Fibroblast of skin of right quadriceps (primary cell): ENCODE results near the gene TAB2.

Source experiments
- DNase-seq: peaks from one replicate; pipeline ENCODE4 v3.0.0-alpha.2; 2013

TAB2 gene, protein sequence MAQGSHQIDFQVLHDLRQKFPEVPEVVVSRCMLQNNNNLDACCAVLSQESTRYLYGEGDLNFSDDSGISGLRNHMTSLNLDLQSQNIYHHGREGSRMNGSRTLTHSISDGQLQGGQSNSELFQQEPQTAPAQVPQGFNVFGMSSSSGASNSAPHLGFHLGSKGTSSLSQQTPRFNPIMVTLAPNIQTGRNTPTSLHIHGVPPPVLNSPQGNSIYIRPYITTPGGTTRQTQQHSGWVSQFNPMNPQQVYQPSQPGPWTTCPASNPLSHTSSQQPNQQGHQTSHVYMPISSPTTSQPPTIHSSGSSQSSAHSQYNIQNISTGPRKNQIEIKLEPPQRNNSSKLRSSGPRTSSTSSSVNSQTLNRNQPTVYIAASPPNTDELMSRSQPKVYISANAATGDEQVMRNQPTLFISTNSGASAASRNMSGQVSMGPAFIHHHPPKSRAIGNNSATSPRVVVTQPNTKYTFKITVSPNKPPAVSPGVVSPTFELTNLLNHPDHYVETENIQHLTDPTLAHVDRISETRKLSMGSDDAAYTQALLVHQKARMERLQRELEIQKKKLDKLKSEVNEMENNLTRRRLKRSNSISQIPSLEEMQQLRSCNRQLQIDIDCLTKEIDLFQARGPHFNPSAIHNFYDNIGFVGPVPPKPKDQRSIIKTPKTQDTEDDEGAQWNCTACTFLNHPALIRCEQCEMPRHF

DNA sequence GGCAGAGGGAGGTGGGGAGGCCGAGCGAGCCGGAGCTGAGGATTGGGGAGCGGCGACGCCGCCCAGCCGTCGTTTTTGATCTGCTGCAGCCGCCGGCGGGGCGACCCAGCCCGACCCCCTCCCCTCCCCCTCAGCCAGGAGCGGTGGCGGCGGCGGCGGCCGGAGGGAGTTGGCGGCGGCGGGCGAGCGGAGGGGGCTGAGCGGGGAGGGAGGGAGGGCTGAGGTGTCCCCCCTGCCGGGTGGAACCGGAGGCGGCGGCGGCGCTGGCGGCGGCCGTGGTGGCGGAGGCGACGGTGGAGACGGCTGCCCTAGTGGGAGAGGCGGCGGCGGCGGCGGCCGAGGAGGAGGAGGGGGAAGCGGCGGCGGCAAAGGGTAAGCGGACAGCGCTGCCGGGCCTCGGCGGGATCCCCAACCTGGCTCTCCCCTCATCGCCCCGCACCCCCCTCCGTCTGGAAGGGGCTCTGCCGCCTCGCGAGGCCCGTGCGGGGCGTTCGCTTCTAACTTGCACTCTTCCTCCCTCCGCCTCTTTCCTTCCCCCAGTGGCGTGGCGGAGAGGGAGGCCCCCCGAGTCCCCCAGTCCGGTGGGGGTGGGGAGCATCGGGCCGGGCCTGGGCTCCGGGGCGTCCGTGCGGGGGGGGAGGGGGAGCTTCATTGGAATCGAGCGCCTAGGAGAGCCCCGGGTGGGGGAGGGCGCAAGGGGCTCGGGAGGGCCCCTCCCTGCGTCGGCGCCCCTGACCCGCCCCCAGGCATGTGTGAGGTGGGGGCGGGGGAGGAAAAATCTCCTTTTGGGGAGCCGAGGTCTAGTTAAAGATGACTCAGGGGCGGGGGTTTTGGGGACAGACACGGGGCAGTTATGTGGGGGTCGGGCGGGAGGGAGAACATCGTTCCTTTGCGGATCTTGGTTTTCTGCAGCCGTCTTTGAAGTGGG, at the start of gene TAB2:
Gene TAB2 (plus strand): TSS at position 69 of the 928 bp plus-strand sequence. CDS start 52,286 bp downstream, outside the sequence.
- DNase-seq, result peak; percentile 34

DNA sequence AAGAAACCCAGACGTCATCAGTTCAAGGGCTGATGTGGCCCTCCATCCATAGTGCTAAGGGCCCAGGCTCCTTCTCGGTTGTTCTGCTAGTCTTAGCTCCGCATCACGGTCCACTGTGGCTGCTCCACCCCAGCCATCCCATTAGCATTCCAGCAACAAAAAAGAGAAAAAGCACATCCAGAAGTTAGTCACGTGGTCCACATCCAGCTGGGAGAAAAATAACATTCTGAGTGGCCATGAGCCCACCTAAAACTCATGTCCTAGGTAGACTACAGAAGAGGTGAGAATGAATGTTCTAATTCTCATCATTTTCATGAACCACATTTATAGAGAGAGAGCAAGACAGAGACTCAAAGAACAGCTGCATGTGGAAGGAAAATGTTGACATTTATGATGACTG, 49.4 kb upstream of the TAB2 start:
- no peak for DNase-seq

DNA sequence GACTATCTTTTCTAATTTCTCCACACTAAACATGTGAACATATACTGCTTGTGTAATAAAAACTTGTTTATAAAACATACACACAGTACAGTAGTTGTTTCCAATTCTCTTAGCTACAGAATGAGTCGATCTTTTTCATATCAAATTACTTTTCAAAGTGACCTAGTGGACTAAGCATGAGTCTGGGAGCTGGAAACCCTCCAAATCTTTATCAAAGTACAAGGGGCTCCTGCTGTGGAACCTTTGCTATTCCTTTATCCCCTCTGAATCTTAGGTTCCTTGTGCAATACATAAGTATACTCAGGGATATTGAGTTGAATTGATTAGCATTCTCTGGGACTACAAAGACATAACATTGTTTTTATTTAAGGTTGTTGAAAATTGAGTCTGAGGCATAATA, 48.7 kb upstream of the TAB2 start:
- DNase-seq, result peak; percentile 34

DNA sequence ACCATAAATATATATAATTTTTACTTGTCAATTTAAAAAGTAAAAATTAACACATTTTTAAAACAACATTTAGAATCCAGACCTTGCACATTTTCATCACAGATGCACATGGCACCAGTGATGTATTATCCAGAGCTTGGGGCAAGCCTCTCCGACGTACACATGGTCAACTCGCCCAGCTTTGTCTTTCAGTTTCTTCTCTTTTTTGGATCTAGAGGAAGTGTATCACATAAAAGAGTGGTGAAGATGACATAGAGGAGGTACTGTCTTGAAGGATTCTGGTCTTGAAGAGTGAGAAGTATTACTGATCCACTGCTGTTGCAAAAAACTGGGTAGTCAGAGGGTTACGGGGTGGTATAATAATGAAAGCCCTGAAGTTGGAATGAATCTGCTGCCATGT, 46.9 kb upstream of the TAB2 start:
- DNase-seq, result no peak

DNA sequence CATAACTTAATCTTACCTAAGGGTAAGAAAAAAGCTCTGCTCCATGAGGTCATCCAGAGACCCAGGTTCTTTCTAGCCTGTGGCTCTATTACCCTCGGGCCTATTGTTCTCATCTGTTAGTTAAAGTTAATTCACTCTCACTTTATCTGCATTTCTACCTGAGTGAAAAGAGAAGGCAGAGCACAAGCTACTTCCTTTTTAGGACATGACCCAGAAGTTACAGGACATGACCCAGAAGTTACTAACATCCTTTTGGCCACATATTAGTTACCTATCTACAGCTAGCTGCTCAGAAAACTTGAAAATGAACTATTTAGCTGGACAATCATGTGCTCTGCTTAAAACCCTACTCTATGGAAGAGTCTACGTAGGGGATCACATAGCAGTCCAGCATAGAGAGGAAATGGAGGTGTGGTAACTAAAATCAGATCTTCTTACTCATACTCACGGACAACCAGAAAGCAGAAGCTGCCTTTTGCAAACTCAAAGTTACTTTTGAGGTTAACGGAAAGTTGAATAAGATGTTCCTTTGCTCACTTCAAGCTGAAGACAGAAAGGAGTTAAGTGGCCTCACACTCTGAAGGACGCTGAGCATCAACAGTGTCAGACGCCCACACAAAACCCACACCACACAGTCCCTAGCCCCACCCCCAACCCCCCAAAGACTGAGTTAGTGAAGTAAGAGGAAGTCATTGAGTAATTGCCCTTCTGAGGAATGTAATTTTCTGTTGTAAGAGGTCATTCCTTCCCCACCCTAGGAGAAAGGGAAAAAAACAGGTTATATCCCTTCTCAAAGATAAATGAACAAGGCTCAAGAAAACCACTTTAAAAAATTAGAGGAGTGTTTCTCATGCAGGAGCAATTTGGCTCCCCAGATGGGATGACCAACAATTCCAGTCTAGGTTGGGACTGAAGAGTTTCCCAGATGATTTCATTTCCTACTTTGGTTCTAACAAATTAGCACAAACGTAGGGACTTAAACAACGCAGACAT, 45.9 kb upstream of the TAB2 start:
- peak; percentile 17 for DNase-seq

DNA sequence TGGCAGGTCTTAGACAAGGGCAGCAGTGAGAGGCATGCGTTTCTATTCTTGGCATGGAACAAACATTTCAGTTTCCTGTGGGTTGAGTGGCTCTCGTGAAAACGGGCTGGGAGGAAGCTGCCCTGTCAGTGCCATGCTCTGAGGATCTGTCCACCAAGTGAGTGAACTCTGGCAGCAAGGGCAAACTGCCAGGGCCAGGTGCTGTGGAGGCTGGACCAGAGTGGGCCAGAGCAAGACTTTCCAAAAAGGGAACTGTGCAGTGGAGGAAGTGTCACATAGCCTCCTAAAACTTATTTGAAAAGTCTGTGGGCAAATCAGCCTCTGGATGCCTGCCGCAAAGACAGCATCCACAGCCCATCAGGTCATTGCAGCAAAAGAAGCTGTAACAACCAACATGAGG, 44.2 kb upstream of the TAB2 start:
- DNase-seq, result no peak

DNA sequence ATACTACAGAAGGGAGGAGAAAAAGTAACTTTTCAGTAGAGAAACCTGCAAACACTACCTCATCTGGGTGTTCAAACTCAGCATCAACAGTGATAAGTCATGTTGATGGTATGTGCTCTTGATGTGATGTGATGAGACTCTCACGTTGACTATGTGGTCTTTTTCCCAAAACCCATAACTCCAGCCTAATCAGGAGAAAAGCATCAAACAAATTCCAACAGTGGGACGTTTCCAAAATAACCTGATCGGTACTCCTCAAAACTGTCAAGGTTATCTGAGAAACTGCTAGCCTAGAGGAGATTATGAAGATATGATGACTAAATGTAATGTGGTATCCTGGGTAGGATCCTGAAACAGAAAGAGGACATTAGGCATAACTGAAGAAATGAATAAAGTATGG, 41.9 kb upstream of the TAB2 start:
- no peak for DNase-seq

DNA sequence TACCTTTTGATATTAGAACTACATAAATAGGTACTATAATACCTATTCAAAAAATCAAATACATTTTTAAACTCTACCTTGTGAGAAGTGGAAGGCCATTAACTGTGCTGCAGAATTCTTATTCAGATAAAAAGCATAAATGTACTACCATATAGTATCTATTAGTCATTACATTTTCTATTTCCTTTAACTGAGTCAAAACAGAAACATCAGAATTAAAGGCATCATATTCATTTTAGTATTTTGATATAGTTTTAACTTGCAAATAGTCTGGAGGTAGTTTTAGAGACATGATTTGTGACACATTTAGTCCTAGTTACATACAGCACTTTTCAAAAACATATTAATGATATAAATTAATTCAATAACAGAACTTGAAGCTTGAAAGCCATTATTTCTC, 39.9 kb upstream of the TAB2 start:
- no peak for DNase-seq

DNA sequence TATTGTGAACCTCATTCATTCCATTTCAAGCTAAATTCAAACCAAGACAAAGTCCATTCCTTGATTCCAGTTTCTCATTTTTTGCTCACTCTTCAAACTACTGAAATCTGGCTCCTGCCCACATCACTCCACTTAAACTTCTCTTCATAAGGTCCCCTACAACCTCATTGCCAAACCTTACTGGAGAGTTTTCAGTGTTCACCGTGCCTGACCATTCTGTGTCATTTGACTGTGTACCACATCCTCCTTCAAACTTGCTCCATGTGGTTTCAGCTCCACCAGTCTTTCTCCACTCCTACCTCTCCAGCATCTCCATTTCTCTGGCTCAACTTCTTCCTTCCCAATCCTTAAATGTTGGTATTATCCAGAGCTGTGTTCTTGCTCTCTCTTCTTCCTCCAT, 38.5 kb upstream of the TAB2 start:
- DNase-seq, result no peak

DNA sequence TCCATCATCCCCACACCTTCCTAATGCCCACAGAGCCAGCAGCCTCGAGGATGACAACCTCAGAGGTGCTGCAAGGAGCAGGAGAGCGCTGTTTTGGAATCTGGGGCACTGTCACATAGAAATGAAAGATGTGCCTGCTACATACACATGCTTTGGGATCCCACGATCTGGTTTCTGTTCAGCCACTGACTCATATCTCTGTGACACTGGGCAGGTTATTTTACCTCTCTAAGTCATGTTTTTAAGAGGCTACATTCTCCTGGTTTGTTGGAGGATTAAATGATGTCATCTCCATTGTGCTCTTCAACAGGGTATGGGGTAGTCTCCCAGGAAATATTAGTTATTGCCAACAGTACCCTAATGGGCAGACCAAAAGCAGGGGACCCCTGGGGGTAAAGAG, 32.6 kb upstream of the TAB2 start:
- no peak for DNase-seq

DNA sequence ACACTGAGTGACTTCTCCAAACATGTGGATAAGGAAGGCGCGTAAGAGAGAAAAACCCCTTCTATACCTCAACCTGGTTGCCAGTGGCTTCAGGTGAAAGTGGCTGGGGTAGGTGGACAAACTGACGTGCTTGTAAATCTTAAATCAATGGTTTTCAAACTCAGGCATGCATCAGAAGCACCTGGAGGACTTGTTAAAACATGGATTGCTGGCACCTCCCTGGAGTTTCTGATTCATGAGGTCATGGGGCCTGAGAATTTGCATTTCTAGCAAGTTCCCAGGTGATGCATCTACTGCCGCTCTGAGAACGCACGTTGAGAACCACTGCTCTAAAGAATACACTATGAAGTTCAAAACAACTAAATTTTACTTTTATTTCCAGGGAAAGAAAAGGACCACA, 31.9 kb upstream of the TAB2 start:
- DNase-seq, result no peak

DNA sequence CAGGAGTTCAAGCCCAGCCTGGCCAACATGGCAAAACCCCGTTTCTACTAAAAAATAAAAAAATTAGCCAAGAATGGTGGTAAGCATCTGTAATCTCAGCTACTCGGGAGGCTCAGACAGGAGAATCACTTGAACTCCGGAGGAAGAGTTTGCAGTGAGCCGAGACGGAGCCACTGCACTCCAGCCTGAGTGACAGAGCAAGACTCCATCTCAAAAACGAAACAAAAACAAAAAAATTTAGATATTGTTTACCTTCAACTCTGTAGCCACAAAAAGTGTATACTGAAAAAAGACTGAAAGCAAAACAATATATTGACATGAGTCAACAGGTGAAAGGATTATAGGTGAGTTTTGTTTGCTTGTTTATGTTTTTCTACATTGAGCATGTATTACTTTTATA, 30.6 kb upstream of the TAB2 start:
- no peak for DNase-seq

DNA sequence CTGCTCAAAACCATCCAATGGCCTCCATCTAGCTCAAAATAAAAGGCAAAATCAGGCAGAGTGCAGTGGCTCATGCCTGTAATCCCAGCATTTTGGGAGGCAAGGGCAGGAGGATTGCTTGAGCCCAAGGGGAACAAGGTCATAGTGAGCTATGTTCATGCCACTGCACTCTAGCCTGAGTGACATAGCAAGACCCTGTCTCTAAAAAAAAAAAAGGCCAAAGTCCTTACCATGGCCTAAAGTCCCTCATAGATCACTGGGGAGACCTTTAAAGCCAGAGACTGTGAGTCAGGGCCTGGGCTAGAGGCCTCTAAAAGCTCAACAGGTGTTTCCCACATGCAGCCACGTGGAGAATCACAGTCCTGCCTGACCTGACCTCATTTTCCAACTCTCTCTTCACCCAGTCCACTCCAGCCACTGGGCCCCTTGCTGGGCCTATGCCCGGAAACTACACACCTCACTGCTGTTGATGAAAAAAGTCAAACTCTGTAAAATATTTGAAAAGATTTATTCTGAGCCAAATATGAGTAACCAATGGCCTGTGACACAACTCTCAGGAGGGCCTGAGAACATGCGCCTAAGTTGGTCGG, 28.2 kb upstream of the TAB2 start:
- no peak for DNase-seq

DNA sequence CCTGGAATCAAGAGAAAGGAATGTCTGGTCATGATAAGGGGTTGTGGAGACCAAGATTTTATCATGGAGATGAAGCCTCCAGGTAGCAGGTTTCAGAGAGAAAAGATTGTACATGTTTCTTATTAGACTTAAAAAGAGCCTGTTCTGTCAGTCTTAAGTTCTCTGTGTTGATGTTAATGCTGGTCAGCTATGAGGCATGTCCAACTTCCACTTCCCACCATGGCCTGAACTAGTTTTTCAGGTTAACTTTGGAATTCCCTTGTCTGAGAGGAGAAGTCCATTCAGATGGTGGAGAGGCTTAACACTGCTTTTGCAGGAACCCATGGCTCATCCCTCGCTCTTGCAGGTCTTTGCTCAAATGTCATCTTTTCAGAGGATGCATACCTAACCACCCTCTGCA, 27.5 kb upstream of the TAB2 start:
- no peak for DNase-seq

DNA sequence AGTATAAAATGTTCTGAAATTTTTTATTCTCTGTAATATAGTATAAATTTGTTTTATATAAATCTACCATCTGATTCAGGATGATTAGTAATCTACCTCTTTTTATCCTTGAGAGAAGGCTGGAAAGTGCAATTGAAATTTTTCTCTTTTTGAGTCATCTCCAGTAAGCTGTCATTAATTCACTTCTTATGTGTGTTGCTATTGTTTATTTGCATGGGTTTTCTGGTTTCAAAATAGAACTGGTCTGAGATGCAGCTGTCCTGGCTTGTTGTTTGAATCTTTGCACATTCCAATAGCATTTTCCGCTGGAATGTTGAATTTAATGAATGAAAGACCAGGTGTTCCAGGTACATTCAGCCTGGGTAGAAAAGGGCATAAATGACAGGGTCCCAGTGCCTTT, 24.3 kb upstream of the TAB2 start:
- no peak for DNase-seq

DNA sequence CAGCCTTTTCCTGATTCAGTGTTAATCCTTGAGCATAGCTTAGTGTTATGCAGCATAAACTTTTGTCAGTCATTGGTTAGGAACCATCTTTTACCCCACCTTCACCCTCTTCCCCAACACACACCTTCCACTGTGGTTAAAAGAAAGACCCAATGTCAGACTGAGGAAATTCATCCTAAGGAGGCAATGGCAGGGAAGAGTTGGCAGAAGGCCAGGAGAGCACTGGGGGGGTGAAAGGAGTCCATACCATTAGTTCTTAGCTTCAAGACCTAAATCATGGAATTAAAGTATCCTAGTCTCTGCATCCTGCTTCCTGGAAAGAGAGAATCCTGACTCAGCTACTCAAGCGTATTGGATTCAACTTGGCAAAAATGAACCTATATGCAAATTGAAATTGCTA, 16.9 kb upstream of the TAB2 start:
- no peak for DNase-seq

DNA sequence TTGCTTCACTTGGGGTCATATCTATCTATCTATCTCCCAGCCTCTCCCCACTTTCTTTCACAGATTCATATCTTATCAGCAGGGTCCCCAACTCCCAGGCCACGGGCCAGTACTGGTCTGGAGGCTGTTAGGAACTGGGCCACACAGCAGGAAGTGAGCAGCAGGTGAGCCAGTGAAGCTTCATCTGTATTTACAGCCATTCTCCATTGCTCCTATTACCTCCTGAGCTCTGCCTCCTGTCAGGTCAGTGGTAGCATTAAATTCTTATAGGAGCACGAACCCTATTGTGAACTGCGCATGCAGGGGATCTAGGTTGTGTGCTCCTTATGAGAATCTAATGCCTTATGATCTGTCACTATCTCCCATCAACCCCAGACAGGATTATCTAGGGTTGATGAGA, 14.8 kb upstream of the TAB2 start:
- no peak for DNase-seq

DNA sequence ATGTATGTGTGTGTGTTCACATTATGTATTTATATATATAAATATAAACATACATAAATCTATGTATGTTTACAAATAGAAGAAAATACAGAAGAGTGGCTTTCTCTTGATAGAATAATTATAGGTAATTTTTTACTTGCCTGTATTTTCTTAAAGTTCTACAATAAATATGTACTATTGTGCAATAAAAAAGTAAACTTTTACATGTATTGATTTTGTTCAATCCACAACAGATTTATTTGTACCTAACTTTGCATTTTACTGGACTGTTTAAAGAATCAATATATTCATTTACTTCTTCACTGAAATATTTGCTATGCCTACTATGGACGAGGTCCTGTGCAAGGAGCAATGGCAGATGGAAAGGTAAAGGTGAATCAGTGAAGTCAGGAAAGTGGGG, 14.0 kb upstream of the TAB2 start:
- DNase-seq, result no peak

DNA sequence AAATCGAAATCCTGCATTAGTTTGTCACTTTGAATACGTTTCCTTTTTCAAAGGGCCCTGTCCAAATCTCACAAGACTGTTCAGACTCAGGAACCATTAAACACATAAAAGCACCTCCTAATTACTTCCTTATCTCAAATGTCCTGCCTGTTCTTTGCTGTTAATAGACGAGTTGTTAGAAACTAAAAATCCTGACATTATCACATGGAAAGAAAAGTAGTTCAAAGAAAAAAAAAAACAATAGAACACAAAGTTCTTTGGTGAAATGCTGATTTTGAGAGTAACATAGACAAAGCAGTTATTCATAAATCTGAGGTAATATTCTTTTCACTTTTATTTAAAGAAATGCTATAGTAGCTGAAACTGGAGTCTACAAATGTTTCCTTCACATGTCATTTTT, 12.1 kb upstream of the TAB2 start:
- DNase-seq, result no peak

DNA sequence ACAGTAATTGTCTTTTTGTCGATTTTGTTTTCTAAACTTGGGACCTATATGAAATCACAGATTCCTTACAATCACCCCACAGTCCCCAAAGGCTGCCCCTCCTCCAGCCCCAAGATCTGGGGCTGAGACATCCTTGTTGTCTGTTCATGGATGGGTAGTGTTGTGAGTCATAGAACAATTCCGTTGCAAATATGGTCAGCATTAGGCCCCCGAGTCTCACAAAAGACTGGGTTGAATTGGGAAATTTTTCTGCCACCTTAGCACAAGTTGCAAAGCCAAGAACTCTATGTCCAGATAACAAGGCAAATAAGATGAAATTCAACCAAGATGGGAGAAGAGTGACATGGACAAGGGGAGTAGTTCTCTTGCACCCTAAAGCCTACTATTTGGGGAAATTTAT, 10.5 kb upstream of the TAB2 start:
- peak; percentile 67 for DNase-seq

DNA sequence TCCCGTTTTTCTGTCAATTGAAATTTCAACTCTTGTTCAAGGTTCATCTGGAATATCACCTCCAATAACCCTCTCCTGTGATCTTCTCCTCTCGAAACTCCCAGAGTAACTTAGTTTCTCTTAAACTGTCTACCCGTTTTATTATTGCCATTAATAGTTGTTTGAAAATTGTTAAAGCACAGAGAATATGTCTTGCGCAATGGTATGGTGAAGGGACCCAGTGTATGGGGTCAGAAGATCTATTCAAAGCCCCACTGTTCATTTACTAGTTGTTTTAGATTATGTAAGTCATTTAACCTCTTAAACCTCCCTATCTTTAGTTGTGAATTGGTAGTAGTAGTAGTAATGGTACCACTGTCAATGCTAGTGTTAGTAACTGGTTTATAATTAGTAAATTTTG, 6.2 kb upstream of the TAB2 start:
- DNase-seq, result no peak

DNA sequence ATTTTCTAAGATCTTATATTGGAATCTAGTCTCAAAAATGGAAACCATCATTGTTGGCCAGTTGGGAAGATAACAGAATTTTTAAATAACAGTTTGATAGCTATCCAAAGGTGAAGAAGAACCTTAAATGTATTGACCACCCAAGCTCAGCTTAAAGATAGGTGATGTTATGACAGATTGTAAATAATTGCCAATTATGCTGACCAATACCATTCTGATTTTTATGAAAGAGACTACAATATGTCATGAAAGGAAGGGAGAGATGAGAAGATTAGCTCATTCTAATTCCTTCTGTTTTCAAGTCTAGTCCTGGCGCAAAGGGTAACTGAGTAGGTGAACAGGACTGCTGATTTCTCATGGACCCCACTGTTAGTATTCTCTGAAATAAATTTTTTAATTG, 5.7 kb upstream of the TAB2 start:
- no peak for DNase-seq
